Activated CD8-positive, alpha-beta memory T cell treated with anti-CD3 and anti-CD28 coated beads, Interleukin-2, amount 50 U/mL, for 24 hours (primary cell): ENCODE measurements around the gene SYNE1.
"Not testable (repeated sequence)": the region's sequence is repeated elsewhere in the genome, so short reads cannot be mapped to it uniquely, and the experiment has no call there.

Experiments used
- DNase-seq: peaks from one replicate; pipeline ENCODE4 v3.0.0-alpha.2; 2020; ENCODE audit errors: extremely low read depth

The SYNE1 gene

GRCh38 chr6:152630832-152631231, 6.3 kb downstream of the SYNE1 start:
- no peak for DNase-seq

GRCh38 chr6:152625213-152625612, 11.9 kb downstream of the SYNE1 start:
- DNase-seq = no peak

GRCh38 chr6:152614776-152615175, 22.4 kb downstream of the SYNE1 start:
- DNase-seq = not testable (repeated sequence)

GRCh38 chr6:152609125-152609670, 28.0 kb downstream of the SYNE1 start:
- DNase-seq = no peak

- DNase-seq = no peak
These were observed 31.2 kb downstream of the SYNE1 start for GRCh38 chr6:152605941-152606340.

GRCh38 chr6:152605342-152605741, 31.8 kb downstream of the SYNE1 start:
- no peak for DNase-seq

GRCh38 chr6:152603911-152604310, 33.3 kb downstream of the SYNE1 start:
- DNase-seq = no peak

- DNase-seq = no peak
These were observed 37.1 kb downstream of the SYNE1 start for GRCh38 chr6:152600022-152600421.

- DNase-seq = no peak
These were observed 38.1 kb downstream of the SYNE1 start for GRCh38 chr6:152598901-152599537.

GRCh38 chr6:152598421-152598820, 38.7 kb downstream of the SYNE1 start:
- DNase-seq = no peak

GRCh38 chr6:152596726-152597125, 40.4 kb downstream of the SYNE1 start:
- no peak for DNase-seq

- DNase-seq = no peak
These were observed 41.7 kb downstream of the SYNE1 start for GRCh38 chr6:152595499-152595898.

- DNase-seq = no peak
These were observed 42.5 kb downstream of the SYNE1 start for GRCh38 chr6:152594701-152595100.

- no peak for DNase-seq
These were observed 48.7 kb downstream of the SYNE1 start for GRCh38 chr6:152588456-152588855.

- no peak for DNase-seq
These were observed 49.7 kb downstream of the SYNE1 start for GRCh38 chr6:152587473-152587872.

GRCh38 chr6:152585236-152585635, 51.9 kb downstream of the SYNE1 start:
- DNase-seq = no peak

GRCh38 chr6:152583888-152584287, 53.3 kb downstream of the SYNE1 start:
- DNase-seq = no peak

GRCh38 chr6:152576525-152576924, 60.6 kb downstream of the SYNE1 start:
- DNase-seq = no peak

- DNase-seq = no peak
These were observed 61.5 kb downstream of the SYNE1 start for GRCh38 chr6:152575621-152576150.

GRCh38 chr6:152575161-152575560, 62.0 kb downstream of the SYNE1 start:
- DNase-seq = no peak

GRCh38 chr6:152573762-152574161, 63.4 kb downstream of the SYNE1 start:
- no peak for DNase-seq

GRCh38 chr6:152572338-152573088, 64.6 kb downstream of the SYNE1 start:
- DNase-seq = no peak

- no peak for DNase-seq
These were observed 65.2 kb downstream of the SYNE1 start for GRCh38 chr6:152571943-152572337.
